Osteoblast (primary cell): ENCODE results near the gene KLF15. TPM values are rescaled to one million over a fixed set of nuclear protein-coding genes. Genes with fewer than 3 reads are reported as not detected.

Source experiments
- DNase-seq: peaks from one replicate; pipeline ENCODE4 v3.0.0; 2011; ENCODE audit warnings: low spot score, mixed read lengths; ENCODE audit not compliant: insufficient read length; ENCODE audit errors: missing footprints
- H2AFZ ChIP-seq: 2 replicates; pipeline ENCODE4 v1.6.0; 2011; ENCODE audit warnings: mild to moderate bottlenecking, low read length
- H3K27ac ChIP-seq: 2 replicates; pipeline ENCODE4 v1.5.1; 2011; ENCODE audit warnings: mild to moderate bottlenecking, low read depth, low read length, moderate library complexity
- H3K27me3 ChIP-seq: 2 replicates; pipeline ENCODE4 v1.6.0; 2012; ENCODE audit warnings: mild to moderate bottlenecking, control low read depth, inconsistent platforms, low read length, moderate library complexity; ENCODE audit not compliant: insufficient read depth
- H3K36me3 ChIP-seq: 2 replicates; pipeline ENCODE4 v1.5.1; 2011; ENCODE audit warnings: mild to moderate bottlenecking, low read length, control low read depth, moderate library complexity; ENCODE audit not compliant: insufficient read depth
- H3K4me1 ChIP-seq: 2 replicates; pipeline ENCODE4 v1.5.1; 2011; ENCODE audit warnings: mild to moderate bottlenecking, low read length, control low read depth, moderate library complexity; ENCODE audit not compliant: insufficient read depth
- H3K4me2 ChIP-seq: 2 replicates; pipeline ENCODE4 v1.6.0; 2011; ENCODE audit warnings: mild to moderate bottlenecking, low read length; ENCODE audit not compliant: insufficient read depth
- H3K4me3 ChIP-seq: fragments of 200-600 bp; sonication (generic); 3 replicates; pipeline ENCODE4 v1.5.1; 2012; ENCODE audit warnings: mild to moderate bottlenecking, low read length, inconsistent platforms; ENCODE audit not compliant: insufficient read depth
- H3K79me2 ChIP-seq: 2 replicates; pipeline ENCODE4 v1.6.0; 2012; ENCODE audit warnings: mild to moderate bottlenecking, low read length, control low read depth, inconsistent platforms; ENCODE audit not compliant: insufficient read depth
- H3K9me3 ChIP-seq: 2 replicates; pipeline ENCODE4 v1.5.1; 2011; ENCODE audit warnings: low read depth, low read length, control low read depth
- H4K20me1 ChIP-seq: 2 replicates; pipeline ENCODE4 v1.6.0; 2012; ENCODE audit warnings: mild to moderate bottlenecking, low read length, control low read depth; ENCODE audit not compliant: insufficient read depth
- total RNA-seq: library from RNA; depleted of rRNA; stranded (reverse); fragments of >200 nt; gene quantifications from 2 replicates; pipeline ENCODE4 v1.2.3, GENCODE V29; 2012
- TF ChIP-seq, protein P1 (sequence below): IDR thresholded peaks from 2 replicates; pipeline ENCODE4 v1.5.1; 2011; ENCODE audit warnings: mild to moderate bottlenecking, low read depth, low read length, moderate library complexity; ENCODE audit errors: extremely low read depth

KLF15 gene
- total RNA-seq, 1 donor = 4.3 TPM

- H2AFZ ChIP-seq = no peak overlapping the region
- no peak overlapping the region for H3K4me2 ChIP-seq
- no peak for DNase-seq
- peaks cover 16% of the 10 kb centered on the region for H3K27me3 ChIP-seq
- H3K36me3 ChIP-seq = no peaks in the 10 kb centered on the region
- no peak overlapping the region for H3K27ac ChIP-seq
- no peaks in the 10 kb centered on the region for H4K20me1 ChIP-seq
- no peak overlapping the region for H3K4me3 ChIP-seq
- H3K4me1 ChIP-seq = no peaks in the 10 kb centered on the region
- no peaks in the 10 kb centered on the region for H3K79me2 ChIP-seq
- TF ChIP-seq, protein P1, sequence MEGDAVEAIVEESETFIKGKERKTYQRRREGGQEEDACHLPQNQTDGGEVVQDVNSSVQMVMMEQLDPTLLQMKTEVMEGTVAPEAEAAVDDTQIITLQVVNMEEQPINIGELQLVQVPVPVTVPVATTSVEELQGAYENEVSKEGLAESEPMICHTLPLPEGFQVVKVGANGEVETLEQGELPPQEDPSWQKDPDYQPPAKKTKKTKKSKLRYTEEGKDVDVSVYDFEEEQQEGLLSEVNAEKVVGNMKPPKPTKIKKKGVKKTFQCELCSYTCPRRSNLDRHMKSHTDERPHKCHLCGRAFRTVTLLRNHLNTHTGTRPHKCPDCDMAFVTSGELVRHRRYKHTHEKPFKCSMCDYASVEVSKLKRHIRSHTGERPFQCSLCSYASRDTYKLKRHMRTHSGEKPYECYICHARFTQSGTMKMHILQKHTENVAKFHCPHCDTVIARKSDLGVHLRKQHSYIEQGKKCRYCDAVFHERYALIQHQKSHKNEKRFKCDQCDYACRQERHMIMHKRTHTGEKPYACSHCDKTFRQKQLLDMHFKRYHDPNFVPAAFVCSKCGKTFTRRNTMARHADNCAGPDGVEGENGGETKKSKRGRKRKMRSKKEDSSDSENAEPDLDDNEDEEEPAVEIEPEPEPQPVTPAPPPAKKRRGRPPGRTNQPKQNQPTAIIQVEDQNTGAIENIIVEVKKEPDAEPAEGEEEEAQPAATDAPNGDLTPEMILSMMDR = no peak
- no peaks in the 10 kb centered on the region for H3K9me3 ChIP-seq
These were observed 18.7 kb upstream of the KLF15 start for GRCh38 chr3:126375835-126376331.

DNA sequence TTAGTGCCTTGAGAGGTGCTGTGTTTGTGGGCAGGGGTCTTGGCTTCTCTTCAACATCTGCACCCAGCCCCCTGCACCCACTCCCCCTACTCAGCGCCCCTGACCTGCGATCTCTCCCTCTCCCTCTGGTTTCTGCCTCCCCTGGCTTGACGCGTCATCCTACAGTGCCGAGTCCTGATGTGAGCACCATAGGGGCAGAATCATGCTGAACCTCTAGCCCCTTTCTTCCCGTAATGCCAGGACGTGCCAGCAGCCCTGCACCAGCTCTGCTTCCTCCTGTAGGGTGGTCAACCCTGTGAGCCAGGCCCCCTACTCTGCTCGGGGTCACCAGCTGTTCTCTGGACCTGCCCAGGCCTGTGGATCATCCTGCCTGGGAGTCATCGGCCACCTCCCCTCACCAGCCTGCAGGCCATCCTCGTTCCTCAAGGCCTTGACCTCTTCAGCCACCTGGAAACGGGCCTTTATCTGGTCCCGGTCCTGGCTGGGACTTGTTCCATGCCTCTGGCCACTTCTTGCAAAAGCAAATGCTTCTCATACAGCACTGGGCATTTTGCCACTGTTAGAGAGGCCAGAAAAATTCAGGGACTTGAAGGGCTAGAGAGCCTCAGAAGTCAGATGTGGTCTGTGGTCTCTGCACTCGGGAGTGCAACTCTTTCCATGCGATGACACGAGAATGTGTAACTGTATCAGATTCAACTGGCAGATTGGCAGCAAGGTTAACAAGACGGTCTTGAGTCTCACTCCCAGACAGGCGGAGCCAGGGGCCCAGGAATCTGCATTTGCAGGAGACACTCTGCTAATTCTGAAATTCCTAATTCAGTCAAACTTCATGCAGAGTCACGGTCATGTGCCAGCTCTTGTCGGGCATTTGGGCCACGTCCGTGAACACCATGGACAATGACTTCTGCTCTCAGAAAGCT, 16.7 kb upstream of the KLF15 start:
- no peak overlapping the region for H3K4me3 ChIP-seq
- no peaks in the 10 kb centered on the region for H3K36me3 ChIP-seq
- peak; percentile 80 for DNase-seq
- H3K79me2 ChIP-seq = no peaks in the 10 kb centered on the region
- no peaks in the 10 kb centered on the region for H4K20me1 ChIP-seq
- H3K4me2 ChIP-seq = no peak overlapping the region
- H2AFZ ChIP-seq = no peak overlapping the region
- H3K9me3 ChIP-seq = no peaks in the 10 kb centered on the region
- no peaks in the 10 kb centered on the region for H3K4me1 ChIP-seq
- H3K27ac ChIP-seq = no peak overlapping the region
- peaks cover 8% of the 10 kb centered on the region for H3K27me3 ChIP-seq
- TF ChIP-seq, protein P1 = no peak

DNA sequence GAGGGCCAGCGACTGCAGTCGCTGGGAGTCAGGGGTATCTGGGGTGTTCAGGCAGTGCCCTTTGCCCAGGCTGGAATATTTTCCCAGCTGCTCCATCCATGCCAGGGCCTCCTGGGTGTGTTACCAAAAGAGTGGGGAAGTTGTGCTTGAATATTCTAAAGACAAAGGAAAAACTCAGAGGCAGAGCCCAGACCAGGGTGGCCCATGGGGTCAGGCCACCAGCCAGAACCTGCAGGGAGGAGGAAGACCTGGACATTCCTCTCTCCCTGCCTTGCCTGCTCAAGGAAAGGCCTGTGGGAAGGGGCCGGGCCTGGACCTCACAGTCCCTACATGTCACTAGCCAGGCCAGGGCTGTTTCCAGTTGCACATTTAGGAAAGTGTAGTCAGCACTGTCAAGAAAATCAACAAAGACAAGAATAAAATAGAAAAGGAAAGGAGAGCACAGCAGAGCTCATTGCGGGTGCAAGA, 16.0 kb upstream of the KLF15 start:
- TF ChIP-seq, protein P1 = no peak
- no peak overlapping the region for H2AFZ ChIP-seq
- no peaks in the 10 kb centered on the region for H3K4me1 ChIP-seq
- no peaks in the 10 kb centered on the region for H3K9me3 ChIP-seq
- no peak overlapping the region for H3K4me3 ChIP-seq
- H4K20me1 ChIP-seq = no peaks in the 10 kb centered on the region
- DNase-seq = peak; percentile 56
- peaks cover 2% of the 10 kb centered on the region for H3K27me3 ChIP-seq
- H3K79me2 ChIP-seq = no peaks in the 10 kb centered on the region
- no peak overlapping the region for H3K27ac ChIP-seq
- H3K36me3 ChIP-seq = no peaks in the 10 kb centered on the region
- H3K4me2 ChIP-seq = no peak overlapping the region
